HG03108 (cell line): Measurements from ENCODE around the gene GRAMD1B.
"Not testable (repeated sequence)": the region's sequence is repeated elsewhere in the genome, so short reads cannot be mapped to it uniquely, and the experiment has no call there.

Experiments
- ATAC-seq: cut with Tn5 transposase; IDR thresholded peaks from one replicate; pipeline ENCODE4 v1.9.1; 2021; ENCODE audit warnings: moderate library complexity; ENCODE audit not compliant: unreplicated experiment

GRAMD1B gene

GRCh38 chr11:123494195-123495050, 64.4 kb downstream of the GRAMD1B start:
- no peak for ATAC-seq

GRCh38 chr11:123504401-123504800, 74.3 kb downstream of the GRAMD1B start:
- ATAC-seq = no peak

GRCh38 chr11:123505546-123506299, 75.7 kb downstream of the GRAMD1B start:
- ATAC-seq = peak; percentile 65

GRCh38 chr11:123507043-123507442, 77.0 kb downstream of the GRAMD1B start:
- no peak for ATAC-seq

- no peak for ATAC-seq
These were observed 79.9 kb downstream of the GRAMD1B start for GRCh38 chr11:123509737-123510578.

- no peak for ATAC-seq
These were observed 80.5 kb downstream of the GRAMD1B start for GRCh38 chr11:123510579-123510905.

GRCh38 chr11:123511037-123511870, 81.2 kb downstream of the GRAMD1B start:
- ATAC-seq = no peak

GRCh38 chr11:123513309-123513708, 83.2 kb downstream of the GRAMD1B start:
- not testable (repeated sequence) for ATAC-seq

- no peak for ATAC-seq
These were observed 86.2 kb downstream of the GRAMD1B start for GRCh38 chr11:123516238-123516637.

GRCh38 chr11:123517559-123518364, 87.7 kb downstream of the GRAMD1B start:
- peak; percentile 61 for ATAC-seq

GRCh38 chr11:123518496-123519054, 88.5 kb downstream of the GRAMD1B start:
- no peak for ATAC-seq

GRCh38 chr11:123519055-123519796, 89.2 kb downstream of the GRAMD1B start:
- ATAC-seq = no peak

GRCh38 chr11:123519797-123520193, 89.7 kb downstream of the GRAMD1B start:
- ATAC-seq = no peak

- ATAC-seq = not testable (repeated sequence)
These were observed 90.4 kb downstream of the GRAMD1B start for GRCh38 chr11:123520476-123520875.

GRCh38 chr11:123521001-123521400, 90.9 kb downstream of the GRAMD1B start:
- no peak for ATAC-seq

GRCh38 chr11:123521930-123522329, 91.9 kb downstream of the GRAMD1B start:
- no peak for ATAC-seq

- no peak for ATAC-seq
These were observed 93.5 kb downstream of the GRAMD1B start for GRCh38 chr11:123523539-123523938.

GRCh38 chr11:123525097-123525496, 95.0 kb downstream of the GRAMD1B start:
- ATAC-seq = no peak

- ATAC-seq = no peak
These were observed 95.4 kb downstream of the GRAMD1B start for GRCh38 chr11:123525511-123525918.
